Fibroblast of skin of scalp (primary cell): Measurements from ENCODE around the gene ASB7. TPM values are rescaled to one million over a fixed set of nuclear protein-coding genes. Genes with fewer than 3 reads are reported as not detected.
"Not testable (repeated sequence)": the region's sequence is repeated elsewhere in the genome, so short reads cannot be mapped to it uniquely, and the experiment has no call there.

ENCODE experiments used
- DNase-seq: peaks from one replicate; pipeline ENCODE4 v3.0.0-alpha.2; 2013
- polyA plus RNA-seq, 2 experiments: library from polyadenylated mRNA; unstranded; fragments of 120-200 nt; gene quantifications; one replicate each; pipeline ENCODE4 v1.2.1, GENCODE V29; 2013; ENCODE audit not compliant: insufficient read length in 2 of 2

ASB7 gene, protein sequence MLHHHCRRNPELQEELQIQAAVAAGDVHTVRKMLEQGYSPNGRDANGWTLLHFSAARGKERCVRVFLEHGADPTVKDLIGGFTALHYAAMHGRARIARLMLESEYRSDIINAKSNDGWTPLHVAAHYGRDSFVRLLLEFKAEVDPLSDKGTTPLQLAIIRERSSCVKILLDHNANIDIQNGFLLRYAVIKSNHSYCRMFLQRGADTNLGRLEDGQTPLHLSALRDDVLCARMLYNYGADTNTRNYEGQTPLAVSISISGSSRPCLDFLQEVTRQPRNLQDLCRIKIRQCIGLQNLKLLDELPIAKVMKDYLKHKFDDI
- polyA plus RNA-seq (2013, experiment 1 of 2; ENCODE audit: insufficient read length): 8.5 TPM
- 8.7 TPM for polyA plus RNA-seq (2013, experiment 2 of 2; ENCODE audit: insufficient read length)

DNA sequence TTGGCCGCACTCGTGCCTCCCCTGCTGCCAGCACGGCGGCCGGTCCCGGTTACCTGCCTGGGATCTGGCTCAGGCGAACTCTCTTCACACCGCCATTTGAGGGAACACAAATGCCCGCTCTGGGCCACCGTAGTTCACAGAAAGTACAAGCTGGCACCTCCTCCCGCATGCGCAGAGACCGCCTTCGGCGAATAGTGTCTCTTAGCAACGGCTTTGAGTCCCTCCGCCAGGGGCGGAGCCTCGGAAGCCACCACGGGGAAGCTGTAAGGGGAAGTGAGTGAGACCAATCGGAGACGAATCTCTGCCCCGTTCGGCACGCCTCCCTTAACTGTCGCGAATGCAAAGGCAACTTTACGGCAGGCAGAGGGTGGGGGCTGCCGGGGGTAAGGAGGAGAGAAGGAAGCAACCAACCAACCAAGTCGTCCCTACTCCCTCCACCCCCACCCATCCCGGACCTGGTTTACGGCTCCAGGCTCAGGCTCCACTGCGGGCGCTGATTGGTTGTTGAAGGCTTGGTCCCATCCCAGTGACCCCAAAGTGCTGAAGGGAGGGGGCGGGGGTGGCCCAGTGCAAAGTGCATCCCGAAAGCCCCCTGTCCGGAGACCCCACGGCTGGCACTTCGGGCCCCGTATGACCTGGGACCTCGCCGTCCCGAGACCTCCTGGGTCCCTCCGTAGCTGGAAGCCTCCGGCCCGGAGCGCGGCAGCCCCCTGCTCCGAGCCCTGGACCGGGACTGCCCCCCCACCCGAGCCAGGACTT is at the start of gene ASB7, which contains the start of gene LINS1:
TSS of gene ASB7 (plus strand) at position 526 of the 759 bp plus-strand sequence. CDS start 9,628 bp downstream, outside the sequence.
TSS of gene LINS1 (minus strand) at position 121 of the 759 bp plus-strand sequence. CDS start 21,342 bp downstream, outside the sequence.
- DNase-seq: peak; percentile 100

DNA sequence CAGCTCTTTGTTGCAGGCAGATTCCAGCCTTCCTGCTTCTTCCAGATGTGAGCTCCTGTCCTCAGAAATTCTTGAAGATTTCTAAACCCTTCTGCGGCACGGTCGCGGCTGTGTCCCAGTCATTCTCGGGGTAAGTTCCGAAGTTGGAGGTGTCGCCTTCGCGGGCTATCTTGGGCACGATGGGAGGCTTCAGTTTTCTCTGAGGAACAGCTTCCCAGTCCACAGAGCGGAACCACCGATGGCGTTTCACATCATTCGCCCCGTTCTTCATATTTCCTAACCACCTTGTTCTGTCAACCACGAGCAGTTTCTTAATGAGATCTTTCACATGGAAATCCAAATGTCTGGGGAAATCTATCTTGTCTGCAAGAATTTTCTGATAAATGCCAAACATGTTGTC is 48.9 kb upstream of the ASB7 start:
- no peak for DNase-seq

DNA sequence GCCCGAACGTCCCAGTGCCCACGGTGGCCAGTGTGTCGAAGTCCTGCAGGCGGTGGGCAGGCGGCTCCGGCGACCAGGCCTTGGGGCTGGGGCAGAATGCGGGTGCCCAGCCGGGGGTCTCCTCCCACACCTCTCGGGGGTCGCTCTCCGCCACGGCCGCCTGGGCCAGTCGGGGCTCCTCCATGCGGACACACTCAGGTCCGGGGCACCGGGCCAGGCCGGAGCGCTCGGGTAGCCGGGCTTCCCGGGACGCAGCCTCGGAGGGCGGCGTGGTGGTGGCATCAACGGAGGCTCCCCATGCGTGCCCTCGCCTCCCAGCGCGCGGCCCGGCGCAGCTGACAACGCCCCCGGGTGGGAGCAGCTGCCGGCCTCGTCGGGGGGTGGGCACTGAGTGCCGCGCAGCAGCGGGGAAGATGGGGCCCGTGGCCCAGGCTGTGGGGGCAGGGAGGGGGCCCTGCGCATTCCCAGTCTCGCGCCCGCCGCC is 43.6 kb upstream of the ASB7 start:
- DNase-seq: no peak

DNA sequence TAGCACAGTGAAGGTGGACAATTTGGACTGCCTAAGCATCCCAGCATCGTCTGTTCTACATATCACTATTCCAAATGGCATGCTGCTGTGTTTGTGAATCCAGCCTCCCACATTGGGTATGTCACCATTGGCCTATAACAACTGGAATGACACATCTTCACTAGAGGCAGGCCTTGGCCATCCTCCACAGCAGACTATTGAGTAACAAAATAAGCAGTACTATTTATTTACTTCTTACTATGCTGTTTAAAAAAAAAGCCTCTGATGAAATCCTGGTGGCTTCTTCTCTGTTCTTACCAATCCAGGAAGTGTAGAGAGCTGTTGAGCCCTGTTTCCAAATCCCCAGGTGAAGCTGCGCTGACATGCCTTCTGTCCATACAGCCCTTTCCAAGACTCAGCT is 43.1 kb upstream of the ASB7 start:
- DNase-seq: peak; percentile 6

DNA sequence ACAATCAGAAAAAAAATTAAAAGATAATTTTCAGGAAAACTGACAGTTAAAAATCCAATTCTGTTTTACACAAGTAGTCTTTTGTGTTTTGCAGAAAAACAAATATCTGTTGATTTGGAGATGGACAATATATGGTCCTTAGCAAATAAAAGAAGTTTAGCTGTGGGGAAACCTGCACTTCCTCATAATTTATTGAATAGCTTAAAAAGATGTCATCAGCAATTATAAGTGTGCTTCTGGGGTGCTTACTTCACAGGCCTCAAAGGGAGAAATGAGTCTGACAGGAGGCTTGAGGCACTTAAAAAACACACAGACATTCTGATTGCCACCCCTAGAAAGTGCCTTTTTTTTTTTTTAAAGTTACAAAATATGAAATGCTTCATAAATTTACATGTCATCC is 42.1 kb upstream of the ASB7 start:
- no peak for DNase-seq

DNA sequence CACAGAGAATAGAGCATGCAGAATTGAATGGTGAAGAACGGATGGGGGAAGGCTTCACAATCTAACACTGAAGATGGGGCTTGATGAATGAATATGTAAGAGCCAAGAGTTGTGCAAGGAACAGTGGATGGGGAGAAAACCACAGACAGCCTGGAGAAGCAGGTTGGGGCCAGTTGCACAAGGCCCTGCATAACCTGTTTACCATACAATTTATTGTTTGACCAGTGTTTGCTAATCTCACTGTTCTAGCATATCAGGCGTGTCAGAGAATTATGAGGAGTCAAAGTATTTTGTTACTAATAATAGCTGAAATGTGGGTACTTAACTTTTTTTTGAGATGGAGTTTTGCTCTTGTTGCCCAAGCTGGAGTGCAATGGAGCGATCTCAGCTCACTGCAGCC is 36.8 kb upstream of the ASB7 start:
- no peak for DNase-seq

DNA sequence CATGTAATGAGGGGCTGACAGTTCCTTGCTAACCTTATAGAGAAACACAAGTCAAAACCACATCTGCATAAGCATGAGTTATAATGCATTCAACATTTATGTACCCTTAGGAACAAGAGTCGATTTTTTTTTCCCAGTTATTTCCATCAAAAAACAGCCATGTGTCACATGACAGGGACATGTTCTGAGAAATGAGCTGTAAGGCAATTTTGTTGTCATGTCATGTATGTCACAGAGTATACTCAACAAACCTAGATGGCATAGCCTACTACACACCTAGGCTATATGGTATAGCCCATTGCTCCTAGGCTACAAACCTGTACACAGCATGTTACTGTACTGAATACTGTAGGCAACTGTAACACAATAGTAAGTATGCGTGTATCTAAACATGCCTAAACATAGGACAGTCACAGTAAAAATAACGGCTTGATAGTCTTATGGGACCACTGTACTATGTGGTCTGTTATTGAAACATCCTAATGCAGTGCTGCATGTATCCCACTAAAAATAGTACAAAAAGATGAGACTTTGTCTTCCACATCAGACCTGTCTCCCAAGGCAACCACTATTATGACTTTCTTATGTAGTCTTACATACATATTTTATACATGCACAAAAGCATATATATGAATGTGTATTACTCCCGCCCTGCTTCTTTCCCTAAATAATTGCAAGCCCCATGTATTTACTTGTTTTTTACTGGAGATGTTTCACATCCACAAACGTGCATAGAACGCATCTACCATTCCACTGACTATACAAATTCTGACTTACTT is 35.4 kb upstream of the ASB7 start:
- DNase-seq: no peak

DNA sequence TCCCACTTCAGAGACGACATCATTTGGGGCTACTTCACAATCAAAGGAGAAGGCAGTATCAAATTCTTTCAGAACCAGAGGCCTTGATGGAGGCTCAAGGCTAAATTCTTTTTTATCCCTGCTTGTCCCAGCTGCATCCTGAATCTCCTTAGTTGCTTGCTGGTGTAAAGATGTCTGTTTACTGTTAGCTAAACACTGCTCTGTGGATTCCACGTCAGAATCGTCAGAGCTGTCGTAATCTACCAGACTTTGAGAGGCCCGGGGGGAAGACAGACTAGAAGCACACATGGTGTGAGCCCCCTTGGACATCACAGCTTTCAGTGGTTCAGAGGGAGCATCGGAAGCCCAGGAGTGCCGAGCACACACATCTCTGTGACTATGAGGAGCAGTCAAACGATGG is 33.0 kb upstream of the ASB7 start:
- no peak for DNase-seq

DNA sequence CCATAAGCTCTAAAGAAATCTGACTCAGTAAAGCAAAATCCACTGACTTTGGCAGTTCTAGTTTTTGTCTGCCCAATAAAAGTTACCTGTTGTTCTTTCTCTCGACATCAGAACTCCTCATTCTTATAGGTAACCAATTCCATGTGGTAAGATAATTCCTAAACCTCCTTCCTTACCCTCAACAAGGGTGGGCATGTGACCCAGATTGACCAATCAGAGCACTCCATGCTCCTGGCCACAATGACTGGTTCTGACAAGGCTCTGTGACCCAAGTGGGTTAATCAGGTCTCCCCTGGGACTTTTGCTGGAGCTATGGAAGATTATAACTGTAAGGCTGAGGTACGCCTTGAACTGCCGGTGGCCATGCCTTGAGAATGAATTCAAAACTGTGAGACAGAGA is 32.1 kb upstream of the ASB7 start:
- DNase-seq: peak; percentile 4

DNA sequence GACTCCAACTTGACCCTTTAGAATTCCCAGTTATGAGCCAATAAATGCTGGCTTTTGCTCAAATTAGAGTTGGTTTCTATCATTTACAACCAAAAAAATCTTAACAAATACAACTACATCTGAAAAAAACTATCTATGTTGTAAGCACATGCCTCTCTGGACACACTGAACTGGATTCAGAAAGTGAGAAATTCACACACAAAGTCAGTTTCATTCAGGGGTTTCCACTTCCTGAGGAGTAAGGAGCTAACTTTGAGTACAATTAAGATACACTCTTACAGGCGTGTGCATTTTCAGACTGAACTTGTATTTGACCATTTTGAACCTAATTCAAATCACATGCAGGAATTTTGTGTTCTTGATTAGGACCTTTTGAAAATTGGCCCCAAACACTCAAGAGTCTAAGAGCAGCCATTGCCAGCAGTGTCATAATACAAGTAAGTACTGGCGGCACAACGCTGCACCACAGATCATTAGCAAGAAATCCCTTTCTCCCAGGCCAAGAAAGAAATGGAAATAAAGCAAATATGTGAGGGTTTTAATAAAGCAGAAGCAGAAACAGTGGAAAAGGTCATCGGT is 31.6 kb upstream of the ASB7 start:
- no peak for DNase-seq

DNA sequence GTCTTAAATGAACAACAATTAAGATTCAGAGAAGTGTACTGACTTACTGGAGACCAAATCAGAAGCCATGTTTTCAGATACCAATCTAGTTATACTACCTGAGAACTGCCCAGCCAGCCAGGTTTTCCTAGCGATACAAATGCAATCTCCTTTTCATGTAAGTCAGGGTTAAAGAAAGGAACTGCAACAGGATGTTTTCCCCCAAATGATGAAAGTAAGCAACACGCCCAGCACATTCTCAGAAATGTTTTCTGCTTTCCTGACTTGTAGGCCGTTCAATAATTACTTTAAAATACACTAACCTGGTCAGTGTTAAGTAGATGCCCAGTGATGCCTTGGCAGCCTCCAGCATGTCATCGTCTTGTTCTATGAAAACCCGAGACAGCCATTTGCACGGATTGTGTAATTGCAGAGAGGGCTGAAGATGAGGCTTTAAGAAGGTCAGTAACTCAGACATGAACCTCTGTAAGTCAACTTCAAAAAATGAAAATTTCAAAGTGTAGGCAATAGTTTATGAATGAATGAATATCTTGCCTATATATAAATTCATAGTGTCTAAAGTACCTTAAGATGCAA is 30.7 kb upstream of the ASB7 start:
- no peak for DNase-seq

DNA sequence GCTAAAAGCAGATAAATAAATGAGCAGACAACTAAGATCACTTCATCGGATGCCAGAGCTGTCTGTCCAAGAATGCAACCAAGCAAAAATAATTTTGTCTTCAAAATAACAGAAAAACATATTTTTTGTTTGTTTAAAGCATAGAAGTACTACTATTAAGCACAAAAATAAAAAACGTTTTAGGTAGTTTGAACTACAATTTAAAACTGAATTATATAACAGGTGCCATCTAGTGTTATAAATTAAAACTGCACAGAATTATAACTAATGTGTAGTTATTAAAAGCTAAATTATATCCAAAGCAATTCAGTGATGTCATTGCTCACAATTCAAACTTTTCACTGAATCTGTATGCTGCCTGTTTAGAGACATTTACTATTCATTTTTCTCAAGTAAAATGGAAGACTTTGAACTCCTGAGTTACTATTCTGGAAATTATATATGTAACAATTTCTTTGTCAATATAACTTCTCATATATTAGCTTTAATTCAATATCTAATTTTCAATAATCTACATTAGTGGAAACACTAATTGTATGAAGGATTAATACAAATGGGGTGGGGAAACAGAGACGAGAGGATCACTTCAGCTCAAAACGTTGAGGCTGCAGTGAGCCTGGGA is 29.9 kb upstream of the ASB7 start:
- peak; percentile 21 for DNase-seq

DNA sequence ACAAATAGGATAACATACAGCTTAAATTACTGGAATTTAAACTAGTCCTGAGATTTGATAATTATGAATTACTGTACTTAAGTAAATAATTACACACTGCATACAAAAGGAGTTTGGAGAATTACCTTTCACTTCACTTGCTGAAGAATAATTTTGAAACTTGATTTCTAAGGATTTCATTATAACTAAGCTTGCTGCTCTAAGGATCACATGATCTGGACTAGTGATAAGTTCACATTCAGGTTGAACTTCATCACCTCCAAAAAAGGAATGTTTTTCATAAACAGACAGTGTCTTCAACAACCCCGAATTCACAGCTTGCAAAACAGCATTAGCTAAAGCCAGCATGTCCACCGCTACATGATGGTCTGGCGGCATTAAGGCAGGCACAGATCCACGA is 28.9 kb upstream of the ASB7 start:
- no peak for DNase-seq

DNA sequence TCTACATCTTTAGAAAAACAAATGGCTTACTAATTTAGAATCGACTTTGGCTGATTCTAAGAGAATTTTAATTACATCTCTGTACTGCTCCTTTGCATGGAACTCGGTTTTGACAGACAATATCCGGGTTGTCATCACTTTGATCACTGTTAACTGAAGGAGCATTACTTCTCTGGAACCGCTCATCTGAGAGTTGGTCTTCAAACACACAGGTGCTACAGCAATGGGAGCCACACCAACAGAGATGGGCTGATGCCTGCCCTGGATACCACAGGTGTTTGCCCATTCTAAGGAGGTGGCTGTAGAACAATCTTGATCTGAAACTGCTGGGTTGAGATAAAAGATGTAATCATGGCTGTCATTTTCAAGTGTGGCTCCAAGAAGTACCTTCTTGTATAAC is 22.0 kb upstream of the ASB7 start:
- DNase-seq: no peak

DNA sequence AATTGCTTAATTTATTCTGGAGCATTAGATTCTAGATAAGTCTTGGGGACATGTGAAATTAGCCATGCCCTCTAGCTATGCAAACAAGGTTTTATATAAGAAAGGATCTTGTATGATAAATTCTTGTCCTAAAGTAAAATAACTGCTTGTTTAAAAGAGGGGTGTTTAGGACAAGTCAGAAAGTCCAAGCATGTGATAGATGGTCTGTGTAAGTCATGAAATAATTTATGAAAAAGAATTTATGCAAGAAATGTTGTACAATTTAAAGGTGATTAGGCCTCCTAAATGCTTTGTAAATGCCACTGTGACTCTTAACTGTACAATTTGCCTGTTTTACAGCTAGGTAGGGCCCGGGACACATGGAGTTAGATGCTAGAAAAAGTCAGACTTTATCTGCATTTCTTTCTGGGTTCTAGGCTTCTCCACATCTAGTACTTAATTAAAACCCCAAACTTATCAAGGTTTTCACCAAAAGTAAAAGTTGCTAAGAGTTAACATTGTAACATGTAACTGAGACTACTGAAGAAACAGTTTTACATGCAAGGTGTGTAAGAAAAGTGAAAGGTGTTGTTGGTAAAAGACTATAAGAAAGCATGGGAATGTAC is 13.6 kb upstream of the ASB7 start:
- DNase-seq: no peak

DNA sequence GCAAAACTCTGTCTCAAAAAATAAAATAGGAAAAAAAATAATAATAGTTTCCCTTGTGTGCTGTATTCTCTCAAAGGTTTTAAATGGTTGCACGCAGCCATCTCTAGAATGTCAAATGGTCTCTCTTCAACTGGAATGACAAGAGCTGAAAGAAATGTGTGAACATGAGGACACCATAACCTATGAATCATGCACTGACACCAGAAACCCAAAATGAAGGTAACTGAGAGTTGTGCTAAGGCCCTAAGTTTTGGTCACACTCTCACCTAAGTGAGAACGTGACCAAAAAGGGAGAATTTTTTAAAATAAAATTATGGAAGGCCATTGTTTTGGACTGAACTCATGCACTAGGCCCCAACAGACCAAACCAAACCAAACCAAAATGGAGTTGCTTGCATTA is 11.2 kb upstream of the ASB7 start:
- DNase-seq: not testable (repeated sequence)

DNA sequence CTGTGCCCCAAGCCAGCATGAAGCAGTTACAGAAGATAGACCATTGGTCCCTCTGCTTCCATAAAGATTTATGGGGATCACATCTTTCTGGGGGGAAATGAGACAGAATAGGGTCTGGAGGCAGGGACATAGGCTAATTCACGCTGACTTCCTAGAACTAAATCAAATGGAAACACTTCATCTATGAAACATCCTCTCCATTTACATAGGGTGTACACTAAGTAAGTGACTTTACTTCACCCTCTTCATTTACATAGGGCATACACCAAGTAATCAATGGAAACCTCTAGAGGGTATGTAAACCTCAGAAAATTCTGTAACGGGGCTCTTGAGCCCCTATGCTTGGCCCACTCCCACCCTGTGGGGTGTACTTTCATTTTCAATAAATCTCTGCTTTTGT is 10.6 kb upstream of the ASB7 start:
- no peak for DNase-seq

DNA sequence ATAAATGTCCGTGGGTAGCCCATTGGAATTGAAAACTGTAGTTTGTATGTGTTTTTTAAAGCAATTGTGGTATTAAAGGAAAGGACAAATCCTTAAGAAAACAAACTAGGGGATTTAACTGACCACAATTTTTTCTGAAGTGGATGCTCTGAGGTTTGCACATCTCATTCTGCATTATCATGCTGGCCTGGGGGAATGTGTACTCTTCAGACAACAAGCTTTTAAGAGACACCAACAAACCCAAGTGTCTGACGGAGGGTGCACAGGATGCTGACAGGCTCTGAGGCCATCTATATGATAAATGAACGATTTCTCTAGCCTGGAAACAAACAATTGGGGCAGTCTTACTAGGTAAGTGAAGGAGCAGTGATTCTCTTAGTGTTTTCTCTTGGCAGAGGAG is 9.5 kb upstream of the ASB7 start:
- peak; percentile 36 for DNase-seq

DNA sequence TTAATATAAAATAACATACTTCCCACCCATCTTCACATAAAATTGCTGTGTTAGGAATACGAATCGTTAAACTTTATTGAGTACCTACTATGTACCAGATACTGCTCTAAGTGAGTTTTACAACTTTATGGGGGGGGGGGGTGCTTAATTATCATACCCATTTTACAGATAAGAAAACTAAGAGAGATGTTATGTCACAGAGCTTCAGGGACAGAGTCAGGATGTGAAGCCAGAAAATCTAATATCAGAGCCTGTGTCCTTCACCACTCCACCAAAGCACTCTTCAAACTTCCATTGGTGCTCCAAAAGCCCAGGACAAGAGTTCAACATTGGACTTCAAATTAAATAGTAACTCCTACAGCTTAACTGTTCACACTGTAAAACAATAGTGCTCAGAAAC is 9.0 kb upstream of the ASB7 start:
- DNase-seq: no peak

DNA sequence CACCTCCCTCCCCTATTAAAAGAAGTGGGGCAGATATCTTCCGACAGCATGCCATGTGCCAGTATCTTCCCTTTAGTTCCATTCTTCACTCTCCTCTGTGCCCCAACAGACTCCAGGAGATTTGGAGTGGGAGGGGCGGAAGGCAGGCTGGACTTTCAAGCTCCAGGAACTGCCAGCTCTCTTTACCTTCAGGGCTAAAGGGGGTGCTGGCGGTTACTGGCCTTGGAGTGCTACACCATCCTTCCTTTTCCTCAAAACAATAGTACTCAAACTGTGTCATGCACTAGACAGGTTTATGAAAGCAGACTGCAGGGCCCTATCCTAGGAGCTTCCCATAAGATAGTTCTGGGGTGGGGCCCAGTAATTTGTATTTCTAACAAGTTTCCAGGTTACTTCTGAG is 6.4 kb upstream of the ASB7 start:
- no peak for DNase-seq

DNA sequence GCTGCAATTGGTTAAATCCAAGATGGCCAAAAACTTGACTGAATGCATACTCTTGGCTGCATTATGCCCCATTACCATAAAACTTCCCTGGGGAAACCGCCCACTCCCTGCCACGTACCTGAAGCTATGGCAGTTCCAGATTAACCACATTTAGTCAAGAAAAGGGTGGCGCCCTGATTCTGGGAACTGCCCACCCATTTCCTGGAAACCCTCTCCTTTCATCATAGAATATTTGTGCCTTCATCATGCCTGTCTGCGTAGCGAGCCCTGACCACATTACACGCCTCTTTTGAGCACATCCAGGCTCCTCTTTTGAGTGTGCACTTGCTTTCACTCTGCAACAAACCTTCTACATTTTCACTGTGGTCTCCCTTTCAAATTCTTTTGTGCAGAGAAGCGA is 5.6 kb upstream of the ASB7 start:
- no peak for DNase-seq
